ENCODE results near the gene BCL10.

GRCh38 chr1:85276978-85277639 is 677 bp upstream of the BCL10 start:
- no peak for TF ChIP-seq CTCF (IDR thresholded peaks at IDR 0.05)
- no peak for TF ChIP-seq ESRRA (CRISPR knock-in tag; IDR thresholded peaks at IDR 0.05; ENCODE audit: borderline replicate concordance)

Measured in WTC11 (cell line).